Non-pigmented ciliary epithelial cell (primary cell): Measurements from ENCODE around the gene KIFAP3.
A peak's percentile ranks its signal among the peaks of the same experiment; 100 is the strongest.
"Not testable (repeated sequence)": the region's sequence is repeated elsewhere in the genome, so short reads cannot be mapped to it uniquely, and the experiment has no call there.

Experiments used
- DNase-seq: peaks from one replicate; pipeline ENCODE4 v3.0.0-alpha.2; 2010; ENCODE audit warnings: low read depth

Gene KIFAP3

GRCh38 chr1:169886931-169887330 is 187.6 kb downstream of the KIFAP3 start:
- no peak for DNase-seq

DNA sequence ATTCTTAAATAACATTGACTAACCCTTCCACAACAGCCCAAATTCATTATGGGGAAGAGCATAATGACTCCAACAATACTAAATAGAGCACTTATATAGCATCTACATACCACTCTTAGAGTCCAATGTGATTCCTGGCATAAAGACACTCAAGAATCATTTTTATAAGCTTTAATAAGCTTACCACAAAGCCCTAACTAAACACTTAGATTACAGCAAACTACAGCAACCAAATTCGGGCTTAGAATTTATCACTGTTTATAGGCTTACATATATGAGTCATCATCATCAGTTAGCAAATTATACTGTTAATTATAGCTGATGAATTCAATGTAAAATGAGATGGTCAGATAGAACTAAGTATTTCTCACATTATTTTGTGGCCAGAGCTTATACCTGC is 188.1 kb downstream of the KIFAP3 start:
- no peak for DNase-seq

DNA sequence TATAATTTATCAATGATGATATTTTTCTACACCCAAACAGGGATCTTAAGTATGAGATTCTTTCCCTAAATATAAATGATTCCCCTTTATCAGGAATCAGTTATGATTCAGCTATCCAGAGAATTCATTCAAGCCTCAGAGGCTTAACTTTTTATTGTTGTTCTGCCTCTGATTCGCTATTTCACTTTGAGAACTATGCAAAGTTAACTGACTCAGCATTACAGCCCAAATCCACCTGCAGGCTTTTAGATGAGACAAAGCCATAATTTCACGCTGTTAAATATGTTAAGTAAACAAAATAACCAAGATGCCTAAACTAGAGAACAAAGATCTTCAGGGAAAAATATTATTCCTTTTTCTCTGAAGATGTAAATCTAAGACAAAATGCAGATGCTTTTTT is 189.3 kb downstream of the KIFAP3 start:
- DNase-seq, result no peak

GRCh38 chr1:169884634-169885033 is 189.9 kb downstream of the KIFAP3 start:
- DNase-seq, result no peak

DNA sequence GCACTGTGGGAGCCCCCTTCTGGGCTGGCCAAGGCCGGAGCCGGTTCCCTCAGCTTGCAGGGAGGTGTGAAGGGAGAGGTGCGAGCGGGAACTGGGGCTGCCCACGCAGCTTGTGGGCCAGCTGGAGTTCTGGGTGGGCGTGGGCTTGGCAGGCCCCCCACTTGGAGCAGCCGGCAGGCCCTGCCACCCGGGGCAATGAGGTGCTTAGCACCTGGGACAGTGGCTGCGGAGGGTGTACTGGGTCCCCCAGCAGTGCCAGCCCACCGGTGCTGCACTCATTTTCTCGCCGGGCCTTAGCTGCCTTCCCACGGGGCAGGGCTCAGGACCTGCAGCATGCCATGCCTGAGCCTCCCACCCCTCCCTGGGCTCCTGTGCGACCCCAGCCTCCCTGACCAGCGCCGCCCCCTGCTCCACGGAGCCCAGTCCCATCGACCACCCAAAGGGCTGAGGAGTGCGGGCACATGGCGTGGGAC is 192.4 kb downstream of the KIFAP3 start:
- DNase-seq, result no peak

DNA sequence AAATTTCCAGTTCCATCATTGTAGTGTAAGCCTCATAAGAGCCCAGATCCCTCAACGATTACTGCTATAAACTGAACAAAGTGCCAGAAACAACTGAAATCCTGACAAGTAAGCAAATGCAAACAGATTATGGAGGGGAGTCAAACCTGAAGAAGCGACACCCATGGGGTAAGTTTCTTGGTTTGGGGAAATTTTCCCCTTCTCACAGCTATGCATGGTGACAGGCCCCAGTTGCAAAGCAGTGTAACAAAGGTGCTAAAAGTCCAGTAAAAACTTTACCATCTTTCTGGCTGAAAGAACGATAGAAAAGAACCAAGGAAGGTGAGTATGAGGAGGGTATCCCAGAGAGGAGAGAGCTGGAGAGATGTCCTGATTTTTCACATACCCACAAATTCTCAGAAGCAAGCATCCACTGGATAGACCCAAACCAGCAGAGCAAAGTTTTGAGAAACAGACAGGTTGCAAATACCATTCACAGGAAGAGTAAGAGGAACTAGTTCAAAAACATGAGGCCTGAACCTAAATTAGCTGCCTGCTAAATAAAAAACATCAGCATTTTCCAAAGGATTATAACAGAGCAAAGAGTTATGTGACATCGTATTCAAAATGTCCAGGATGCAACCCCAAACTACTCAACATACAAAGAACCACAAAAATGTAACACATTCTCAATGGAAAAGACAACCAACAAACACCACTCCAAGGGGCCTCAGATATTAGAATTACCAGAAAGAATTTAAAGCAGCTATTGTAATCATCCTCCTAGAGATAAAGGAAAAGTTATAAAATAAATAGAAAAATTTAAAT is 195.3 kb downstream of the KIFAP3 start:
- no peak for DNase-seq

- no peak for DNase-seq
These were observed 196.0 kb downstream of the KIFAP3 start for GRCh38 chr1:169878498-169878897.

DNA sequence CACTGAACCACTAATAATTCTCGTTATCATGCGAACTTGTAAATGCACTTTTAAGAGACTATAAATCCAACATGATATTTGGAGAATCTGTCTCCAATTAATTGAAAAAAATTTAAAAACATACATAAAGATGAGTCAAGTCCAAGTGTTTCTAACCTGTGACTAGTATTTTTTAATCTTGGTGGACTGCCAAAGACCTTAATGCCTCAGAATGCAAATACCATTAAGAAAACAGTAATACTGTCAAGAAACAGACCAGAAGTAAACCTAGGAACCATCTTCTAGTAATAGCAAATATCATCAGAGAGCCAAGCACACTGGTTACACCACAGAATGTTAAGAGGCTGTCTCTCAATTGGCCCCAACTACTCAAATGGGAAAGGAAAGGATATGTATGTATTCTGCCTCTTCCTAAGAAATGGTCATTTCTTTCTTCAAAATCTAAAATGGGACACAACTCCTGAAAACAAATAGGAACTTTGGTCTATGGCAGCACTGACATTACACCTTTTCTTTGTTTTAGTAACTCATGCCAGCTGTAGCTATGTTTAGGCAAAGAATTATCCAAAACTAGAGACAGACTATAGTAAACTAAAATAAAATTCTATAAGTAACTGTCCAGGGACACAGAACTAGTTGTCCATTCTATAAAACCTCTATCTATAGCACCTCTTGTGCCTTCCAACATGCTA is 196.5 kb downstream of the KIFAP3 start:
- no peak for DNase-seq

DNA sequence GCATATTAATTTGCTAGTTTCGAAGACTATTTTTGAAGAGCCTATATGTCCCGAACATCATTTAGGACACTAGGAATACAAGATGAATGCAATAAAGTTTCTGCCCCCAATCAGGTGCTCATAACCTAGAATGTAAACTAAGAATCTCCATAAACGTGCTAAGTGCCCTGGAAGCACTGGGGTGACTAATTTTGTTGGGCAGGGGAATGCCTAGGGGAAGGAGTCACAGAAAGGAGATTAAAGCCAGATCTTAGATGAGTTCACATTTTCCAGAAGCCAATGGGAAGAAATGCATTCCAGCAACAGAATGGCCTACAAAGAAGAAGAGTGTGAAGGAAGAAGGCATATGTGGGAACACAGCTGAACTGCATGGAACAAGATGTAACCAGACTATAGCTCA is 200.3 kb downstream of the KIFAP3 start:
- peak; percentile 48 for DNase-seq

GRCh38 chr1:169873582-169874199 is 200.8 kb downstream of the KIFAP3 start:
- no peak for DNase-seq

- no peak for DNase-seq
These were observed 201.6 kb downstream of the KIFAP3 start for GRCh38 chr1:169872906-169873305.

DNA sequence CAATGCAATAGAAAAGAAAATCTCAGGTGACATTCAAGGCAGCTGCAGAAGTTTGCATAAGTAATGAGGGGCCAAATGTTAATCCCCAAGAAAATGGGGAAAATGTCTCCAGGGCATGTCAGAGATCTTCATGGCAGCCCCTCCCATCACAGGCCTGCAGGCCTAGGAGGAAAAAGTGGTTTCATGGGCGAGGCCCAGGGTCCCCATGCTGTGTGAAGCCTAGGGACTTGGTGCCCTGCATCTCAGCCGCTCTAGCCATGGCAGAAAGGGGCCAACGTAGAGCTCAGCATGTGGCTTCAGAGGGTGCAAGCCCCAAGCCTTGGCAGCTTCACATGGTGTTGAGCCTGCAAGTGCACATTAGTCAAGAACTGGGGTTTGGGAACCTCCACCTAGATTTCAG is 202.5 kb downstream of the KIFAP3 start:
- not testable (repeated sequence) for DNase-seq
